Nucleus accumbens (tissue), 56 donors: Measurements from ENCODE around the gene EPSTI1.
"Not testable (repeated sequence)": the region's sequence is repeated elsewhere in the genome, so short reads cannot be mapped to it uniquely, and the experiment has no call there.

Experiments
- DNase-seq, 56 donors: peaks; one replicate each; lab custom pipeline; 2025; lab: John Stamatoyannopoulos, UW

EPSTI1 gene

GRCh38 chr13:42991898-42992763 lies at the start of gene EPSTI1:
EPSTI1 (minus strand) TSS chr13:42992241; CDS start chr13:42992165, 76 bp downstream.
- DNase-seq: peak in 27 of 56 donors; percentile 2 to 41 (median 9)

GRCh38 chr13:43041369-43041921 lies 49.4 kb upstream of the EPSTI1 start:
- DNase-seq: no peak

- DNase-seq: not testable (repeated sequence)
Observed at GRCh38 chr13:43040581-43041368, 48.7 kb upstream of the EPSTI1 start.

- no peak for DNase-seq
Observed at GRCh38 chr13:43039966-43040365, 47.9 kb upstream of the EPSTI1 start.

- DNase-seq: peak in 30 of 56 donors; percentile 1 to 50 (median 30)
Observed at GRCh38 chr13:43036351-43037250, 44.6 kb upstream of the EPSTI1 start.

- DNase-seq: no peak
Observed at GRCh38 chr13:43033038-43033437, 41.0 kb upstream of the EPSTI1 start.

GRCh38 chr13:43031881-43032280 lies 39.8 kb upstream of the EPSTI1 start:
- DNase-seq: no peak

GRCh38 chr13:43030548-43030947 lies 38.5 kb upstream of the EPSTI1 start:
- no peak for DNase-seq

GRCh38 chr13:43026262-43026661 lies 34.2 kb upstream of the EPSTI1 start:
- no peak for DNase-seq

GRCh38 chr13:43023289-43023963 lies 31.4 kb upstream of the EPSTI1 start, which contains the start of gene DNAJC15:
DNAJC15 (plus strand) TSS chr13:43023586; CDS start chr13:43023627, 41 bp downstream.
- DNase-seq: peak; percentile 20 to 89 (median 69)

- DNase-seq: peak in 2 of 56 donors; percentile 40 to 58
Observed at GRCh38 chr13:43022934-43023288, 30.9 kb upstream of the EPSTI1 start.

- DNase-seq: no peak
Observed at GRCh38 chr13:43021926-43022670, 30.1 kb upstream of the EPSTI1 start.

GRCh38 chr13:43020794-43021193 lies 28.8 kb upstream of the EPSTI1 start:
- DNase-seq: no peak

GRCh38 chr13:43019811-43020210 lies 27.8 kb upstream of the EPSTI1 start:
- no peak for DNase-seq

- DNase-seq: no peak
Observed at GRCh38 chr13:43016226-43016625, 24.2 kb upstream of the EPSTI1 start.

GRCh38 chr13:43014162-43014561 lies 22.1 kb upstream of the EPSTI1 start:
- no peak for DNase-seq

- DNase-seq: no peak
Observed at GRCh38 chr13:43009506-43009905, 17.5 kb upstream of the EPSTI1 start.

- no peak for DNase-seq
Observed at GRCh38 chr13:43008596-43008995, 16.6 kb upstream of the EPSTI1 start.
